IPS-18a (cell line): Measurements from ENCODE around the gene ATF4.
A peak's percentile ranks its signal among the peaks of the same experiment; 100 is the strongest.

ENCODE experiments used
- H3K27ac ChIP-seq: one replicate; pipeline ENCODE4 v1.5.1; 2013; ENCODE audit warnings: low read length
- H3K27me3 ChIP-seq: one replicate; pipeline ENCODE4 v1.6.1; 2013; ENCODE audit warnings: mild to moderate bottlenecking, low read length; ENCODE audit not compliant: control insufficient read depth, insufficient read depth
- H3K36me3 ChIP-seq: one replicate; pipeline ENCODE4 v1.6.1; 2013; ENCODE audit warnings: low read depth, low read length; ENCODE audit not compliant: control insufficient read depth
- H3K4me1 ChIP-seq: one replicate; pipeline ENCODE4 v1.6.1; 2013; ENCODE audit warnings: low read depth, low read length; ENCODE audit not compliant: control insufficient read depth
- H3K4me3 ChIP-seq: one replicate; pipeline ENCODE4 v1.5.1; 2013; ENCODE audit warnings: low read length
- H3K9ac ChIP-seq: one replicate; pipeline ENCODE4 v1.6.1; 2013; ENCODE audit warnings: mild to moderate bottlenecking, low read length, moderate library complexity
- H3K9me3 ChIP-seq: one replicate; pipeline ENCODE4 v1.6.1; 2013; ENCODE audit warnings: low read depth, low read length; ENCODE audit not compliant: control insufficient read depth

The ATF4 gene

DNA sequence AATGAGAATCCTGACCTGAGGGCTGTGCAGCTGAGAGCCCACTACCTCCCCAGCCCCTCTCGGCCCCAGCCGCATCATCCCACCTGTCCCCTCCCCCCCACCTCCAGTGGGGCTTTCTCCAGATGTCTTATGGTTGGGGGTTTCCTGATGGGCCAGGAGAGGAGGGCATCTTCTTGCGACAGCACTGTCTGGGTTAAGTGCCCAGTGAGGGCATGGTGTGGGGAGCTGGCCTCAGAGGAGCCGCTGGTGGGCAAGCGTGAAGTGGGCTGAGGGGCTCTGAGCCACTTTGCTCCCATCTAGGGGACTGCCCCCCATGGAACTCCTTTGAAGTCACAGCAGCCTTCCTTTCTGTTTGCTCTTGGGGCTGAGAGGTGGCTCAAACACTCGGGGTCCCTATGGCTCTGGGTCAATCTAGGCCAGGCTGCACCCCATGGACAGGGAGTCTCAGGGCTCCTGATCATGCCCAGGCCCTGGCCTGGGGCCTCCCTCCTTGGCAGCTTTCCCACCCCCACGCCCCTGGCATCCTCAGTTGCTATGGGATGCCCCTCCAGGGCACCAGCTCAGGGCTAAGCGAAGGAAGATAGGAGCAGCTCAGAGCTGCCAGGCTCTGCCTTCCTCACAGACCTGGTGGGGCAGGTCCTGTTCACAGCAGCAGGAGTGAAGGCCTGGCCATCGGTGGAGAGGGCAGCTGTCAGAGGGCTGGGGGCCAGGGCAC lies 29.2 kb upstream of the ATF4 start:
- no peak overlapping the region for H3K27ac ChIP-seq
- H3K4me3 ChIP-seq: no peak overlapping the region
- no peaks in the 10 kb centered on the region for H3K9me3 ChIP-seq
- peaks cover 13% of the 10 kb centered on the region for H3K27me3 ChIP-seq
- H3K36me3 ChIP-seq: no peaks in the 10 kb centered on the region
- no peak overlapping the region for H3K9ac ChIP-seq
- H3K4me1 ChIP-seq: peaks cover 5% of the 10 kb centered on the region

- H3K36me3 ChIP-seq: no peaks in the 10 kb centered on the region
- peaks cover 5% of the 10 kb centered on the region for H3K4me1 ChIP-seq
- no peak overlapping the region for H3K4me3 ChIP-seq
- peaks cover 13% of the 10 kb centered on the region for H3K27me3 ChIP-seq
- H3K27ac ChIP-seq: no peak overlapping the region
- H3K9me3 ChIP-seq: no peaks in the 10 kb centered on the region
- no peak overlapping the region for H3K9ac ChIP-seq
Observed at GRCh38 chr22:39491696-39492095, 28.7 kb upstream of the ATF4 start.

DNA sequence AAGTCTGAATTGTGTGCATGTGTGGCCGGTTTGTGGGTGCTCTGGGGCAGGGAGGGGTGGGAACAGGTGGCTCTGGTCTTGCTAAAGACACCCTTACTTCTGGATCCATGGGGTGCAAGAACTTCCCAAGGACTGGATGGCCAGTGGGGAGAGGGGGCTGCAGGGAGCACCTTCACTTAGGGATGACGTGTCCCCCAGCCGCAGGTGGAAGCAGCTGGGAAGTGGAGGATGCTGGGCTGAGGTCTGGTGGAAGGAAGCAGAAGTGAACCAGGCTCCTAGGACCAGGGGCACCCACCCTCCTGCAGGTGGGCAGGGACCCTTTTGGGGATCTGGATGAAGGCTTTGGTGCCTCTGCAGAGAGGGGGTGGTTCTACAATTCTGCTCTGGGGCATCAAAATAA lies 28.2 kb upstream of the ATF4 start:
- no peaks in the 10 kb centered on the region for H3K9me3 ChIP-seq
- no peak overlapping the region for H3K4me3 ChIP-seq
- peaks cover 5% of the 10 kb centered on the region for H3K4me1 ChIP-seq
- no peak overlapping the region for H3K27ac ChIP-seq
- H3K9ac ChIP-seq: no peak overlapping the region
- peaks cover 15% of the 10 kb centered on the region for H3K27me3 ChIP-seq
- no peaks in the 10 kb centered on the region for H3K36me3 ChIP-seq

- Histone ChIP-seq H3K9me3 (no peaks in the 10 kb centered on the region), H3K36me3 (no peaks in the 10 kb centered on the region), H3K27me3 (peaks cover 30% of the 10 kb centered on the region), H3K9ac (no peak overlapping the region), H3K4me1 (peaks cover 5% of the 10 kb centered on the region), H3K4me3 (no peak overlapping the region), H3K27ac (no peak overlapping the region)
Observed at GRCh38 chr22:39493759-39494158, 26.6 kb upstream of the ATF4 start.

- H3K27ac ChIP-seq: no peak overlapping the region
- peaks cover 5% of the 10 kb centered on the region for H3K4me1 ChIP-seq
- no peak overlapping the region for H3K4me3 ChIP-seq
- H3K9ac ChIP-seq: no peak overlapping the region
- no peaks in the 10 kb centered on the region for H3K36me3 ChIP-seq
- H3K9me3 ChIP-seq: no peaks in the 10 kb centered on the region
- peaks cover 39% of the 10 kb centered on the region for H3K27me3 ChIP-seq
Observed at GRCh38 chr22:39494471-39495120, 25.8 kb upstream of the ATF4 start.

- Histone ChIP-seq H3K9ac (no peak overlapping the region), H3K27me3 (peaks cover 56% of the 10 kb centered on the region), H3K36me3 (no peaks in the 10 kb centered on the region), H3K4me1 (no peaks in the 10 kb centered on the region), H3K9me3 (no peaks in the 10 kb centered on the region), H3K4me3 (no peak overlapping the region), H3K27ac (no peak overlapping the region)
Observed at GRCh38 chr22:39496131-39496838, 24.1 kb upstream of the ATF4 start.

- Histone ChIP-seq H3K9ac (no peak overlapping the region), H3K4me1 (no peaks in the 10 kb centered on the region), H3K27ac (no peak overlapping the region), H3K4me3 (no peak overlapping the region), H3K9me3 (no peaks in the 10 kb centered on the region), H3K27me3 (peaks cover 59% of the 10 kb centered on the region), H3K36me3 (no peaks in the 10 kb centered on the region)
Observed at GRCh38 chr22:39497429-39497828, 22.9 kb upstream of the ATF4 start.

DNA sequence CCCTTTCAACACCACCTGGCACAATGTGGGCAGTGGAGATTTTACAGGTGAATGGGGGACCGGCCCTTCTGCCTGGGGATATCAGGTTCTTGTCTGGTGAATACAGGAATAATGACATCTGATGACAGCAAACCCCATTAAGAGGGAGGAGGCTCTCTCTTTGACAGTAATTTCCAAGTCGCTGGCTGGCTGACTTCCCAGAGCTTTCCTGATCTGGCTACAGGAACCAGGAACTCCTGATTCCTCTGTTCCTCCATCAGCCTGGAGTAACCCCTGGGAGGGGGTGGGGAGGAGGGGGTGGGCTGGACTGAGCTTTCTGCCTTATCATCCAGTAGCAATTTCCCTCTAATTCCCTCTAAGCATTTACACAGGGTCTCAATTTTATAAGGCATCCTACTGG lies 22.0 kb upstream of the ATF4 start:
- Histone ChIP-seq H3K36me3 (no peaks in the 10 kb centered on the region), H3K9ac (no peak overlapping the region), H3K4me1 (no peaks in the 10 kb centered on the region), H3K9me3 (no peaks in the 10 kb centered on the region), H3K4me3 (no peak overlapping the region), H3K27me3 (peaks cover 65% of the 10 kb centered on the region), H3K27ac (no peak overlapping the region)

DNA sequence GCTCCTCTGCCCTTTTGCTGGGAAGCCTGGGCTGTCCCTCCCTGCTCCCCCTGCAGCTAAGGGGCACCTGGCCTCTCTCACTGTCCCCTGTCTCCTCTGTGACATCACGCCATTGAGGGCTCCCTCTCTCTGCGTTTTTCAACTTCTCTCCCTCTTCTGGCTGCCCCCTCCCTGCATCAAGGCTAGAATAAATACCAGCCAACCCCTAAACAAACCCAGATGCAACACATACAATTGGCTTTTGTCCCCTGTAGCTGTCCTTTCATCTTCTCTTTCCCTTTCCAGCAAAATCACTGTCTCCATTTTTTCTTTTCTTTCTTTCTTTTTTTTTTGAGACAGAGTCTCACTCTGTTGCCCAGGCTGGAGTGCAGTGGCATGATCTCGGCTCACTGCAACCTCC lies 21.6 kb upstream of the ATF4 start:
- Histone ChIP-seq H3K4me3 (no peak overlapping the region), H3K27ac (no peak overlapping the region), H3K36me3 (peaks cover 4% of the 10 kb centered on the region), H3K4me1 (no peaks in the 10 kb centered on the region), H3K9me3 (no peaks in the 10 kb centered on the region), H3K9ac (no peak overlapping the region), H3K27me3 (peaks cover 68% of the 10 kb centered on the region)

GRCh38 chr22:39500101-39500500 lies 20.3 kb upstream of the ATF4 start:
- H3K4me3 ChIP-seq: no peak overlapping the region
- no peaks in the 10 kb centered on the region for H3K4me1 ChIP-seq
- no peaks in the 10 kb centered on the region for H3K9me3 ChIP-seq
- H3K9ac ChIP-seq: no peak overlapping the region
- no peak overlapping the region for H3K27ac ChIP-seq
- peaks cover 68% of the 10 kb centered on the region for H3K27me3 ChIP-seq
- H3K36me3 ChIP-seq: peaks cover 16% of the 10 kb centered on the region

GRCh38 chr22:39501644-39502108 lies 18.7 kb upstream of the ATF4 start:
- H3K27me3 ChIP-seq: peaks cover 83% of the 10 kb centered on the region
- no peaks in the 10 kb centered on the region for H3K4me1 ChIP-seq
- H3K36me3 ChIP-seq: peaks cover 31% of the 10 kb centered on the region
- no peak overlapping the region for H3K27ac ChIP-seq
- H3K9ac ChIP-seq: peak overlapping the region; percentile 69
- no peaks in the 10 kb centered on the region for H3K9me3 ChIP-seq
- peak overlapping the region; percentile 82 for H3K4me3 ChIP-seq
